Measurements from ENCODE around the gene AKAP8. TPM values are rescaled to one million over a fixed set of nuclear protein-coding genes. Genes with fewer than 3 reads are reported as not detected.

Gene AKAP8
- total and polyA plus RNA-seq, 2 of the 4 experiments (the other 2 are of a cell fraction): 12.2 to 13.4 TPM

DNA sequence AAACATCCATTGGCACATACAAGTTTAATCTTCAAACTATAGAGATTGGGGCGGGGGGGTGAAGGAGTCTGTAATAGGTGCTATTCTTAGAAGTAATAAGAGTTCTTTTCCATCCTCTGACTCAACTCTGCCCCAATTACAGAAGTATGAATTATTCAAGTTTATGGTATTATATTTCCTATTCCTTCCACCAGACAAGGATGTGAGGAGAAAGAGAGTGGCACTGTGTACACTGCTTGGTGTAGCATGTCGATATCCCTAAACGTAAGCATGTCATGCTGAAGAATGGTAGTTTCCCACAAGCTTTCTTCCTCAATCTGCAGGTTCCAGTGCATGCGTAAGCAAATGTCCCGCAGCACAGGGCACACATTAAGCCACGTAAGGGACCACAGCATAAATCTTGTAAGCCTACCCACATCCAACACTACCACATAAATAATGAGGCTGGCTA lies 61.3 kb downstream of the AKAP8 start:
- Histone ChIP-seq H3K4me3 (ENCODE audit: insufficient read depth, low read depth, low read length) (no peak overlapping the region), H3K36me3 (ENCODE audit: control insufficient read depth, insufficient read depth, low read length) (no peaks in the 10 kb centered on the region; the same call in 1 of the 2 replicates), H4K91ac (ENCODE audit: insufficient read depth, low read depth, low read length) (no peak overlapping the region), H2BK5ac (ENCODE audit: low read depth, low read length, poor library complexity, severe bottlenecking) (peak overlapping the region; percentile 13), H2BK20ac (ENCODE audit: low read depth, low read length) (no peak overlapping the region), H2AK5ac (ENCODE audit: low read depth, low read length) (peak overlapping the region; percentile 38), H3K27me3 (ENCODE audit: control insufficient read depth, insufficient read depth, low read length) (no peaks in the 10 kb centered on the region), H3K9ac (ENCODE audit: low read depth, low read length) (no peak overlapping the region; the same call in 1 of the 2 replicates), H3K4me2 (ENCODE audit: low read depth, low read length) (peak overlapping the region; percentile 29), H4K5ac (ENCODE audit: low read depth, low read length) (no peak overlapping the region), H3K4me1 (ENCODE audit: control insufficient read depth, insufficient read depth, low read length) (peaks cover 51% of the 10 kb centered on the region), H2AFZ (replicated peaks; ENCODE audit: low read length, poor library complexity) (no peak overlapping the region), H3K79me1 (ENCODE audit: low read depth in 1 of 2, low read length in 2 of 2) (peaks cover 0 to 78% of the 10 kb centered on the region in 2 experiments; a peak in 2 of 4 replicates), H3K18ac (ENCODE audit: low read depth, low read length) (no peak overlapping the region; the same call in 1 of the 2 replicates), H3K9me3 (ENCODE audit: control insufficient read depth, insufficient read depth, low read length) (no peaks in the 10 kb centered on the region), H4K20me1 (ENCODE audit: insufficient read depth, low read length) (peaks cover 97% of the 10 kb centered on the region), H2BK15ac (ENCODE audit: low read depth, low read length) (no peak overlapping the region; the same call in 2 of the 3 replicates), H3K4ac (ENCODE audit: low read depth, low read length) (no peak overlapping the region), H3K23ac (ENCODE audit: low read depth, low read length) (peak overlapping the region; percentile 2; the same call in 1 of the 2 replicates), H2BK120ac (ENCODE audit: low read depth, low read length) (no peak overlapping the region), H2AK9ac (replicated peaks; ENCODE audit: low read depth, low read length, poor library complexity) (peak overlapping the region; percentile 16), H3K14ac (replicated peaks; ENCODE audit: low read depth, low read length) (peak overlapping the region; percentile 2; the same call in 1 of the 2 replicates), H4K8ac (ENCODE audit: low read depth in 2 of 2, low read length in 2 of 2) (no peak overlapping the region), H3K27ac (ENCODE audit: insufficient read depth, low read length) (0 out of 2 replicates have a peak overlapping the region, but pooled peaks have one; percentile 2), H3K56ac (ENCODE audit: extremely low read depth, insufficient read depth, low read length) (no peak overlapping the region), H3K9me1 (ENCODE audit: insufficient read depth, low read length) (peaks cover 58% of the 10 kb centered on the region)
- in situ Hi-C loops (cut with MboI; ENCODE audit: low sequenced_read_pairs) (no loop called here), intact Hi-C loops (cut with micrococcal nuclease) (no loop called here), dilution Hi-C loops (cut with HindIII; ENCODE audit: low sequenced_read_pairs, unreplicated experiment) (no loop called here)
- WGBS, 2 experiments (ENCODE audit: extremely low coverage in 2 of 2, insufficient read length in 1 of 2): 47% methylated on average over 3 of the region's 6 CpGs; no CpG with 5 or more reads in 1 of the 2 experiments
- ChIA-PET POLR2A (ENCODE audit: unreplicated experiment) (no interaction called here), CTCF (no interaction called here)
- DNase-seq (peak; percentile 42), ATAC-seq (ENCODE audit: low read depth) (peak; percentile 2)
- no TSS peak for BruUV-seq (replicated peaks)
- TF ChIP-seq MAFK (IDR thresholded peaks at IDR 0.05; ENCODE audit: low read depth, low read length) (no peak), MXI1 (IDR thresholded peaks at IDR 0.05; ENCODE audit: borderline replicate concordance, low read depth, low read length) (0 out of 2 replicates have a peak, but pooled peaks have one; percentile 10)

Measured in IMR-90 (cell line).